Measurements from ENCODE around the gene CPVL.
"Not testable (repeated sequence)": the region's sequence is repeated elsewhere in the genome, so short reads cannot be mapped to it uniquely, and the experiment has no call there.

CPVL gene

GRCh38 chr7:29116361-29117200 is 29.8 kb downstream of the CPVL start:
- no peak for DNase-seq

- DNase-seq, result no peak
Observed at GRCh38 chr7:29115753-29116152, 30.6 kb downstream of the CPVL start.

- DNase-seq, result no peak
Observed at GRCh38 chr7:29115130-29115687, 31.1 kb downstream of the CPVL start.

- DNase-seq, result not testable (repeated sequence)
Observed at GRCh38 chr7:29114266-29114665, 32.1 kb downstream of the CPVL start.

GRCh38 chr7:29113384-29114102 is 32.8 kb downstream of the CPVL start:
- DNase-seq, result no peak

GRCh38 chr7:29112721-29113120 is 33.6 kb downstream of the CPVL start:
- no peak for DNase-seq

GRCh38 chr7:29109899-29110298 is 36.4 kb downstream of the CPVL start:
- no peak for DNase-seq

GRCh38 chr7:29109358-29109757 is 37.0 kb downstream of the CPVL start:
- no peak for DNase-seq

- DNase-seq, result no peak
Observed at GRCh38 chr7:29107056-29107455, 39.3 kb downstream of the CPVL start.

- no peak for DNase-seq
Observed at GRCh38 chr7:29106669-29106988, 39.7 kb downstream of the CPVL start.

GRCh38 chr7:29105752-29106668 is 40.3 kb downstream of the CPVL start:
- peak; percentile 66 for DNase-seq

GRCh38 chr7:29105191-29105590 is 41.1 kb downstream of the CPVL start:
- DNase-seq, result no peak

GRCh38 chr7:29102558-29103151 is 43.7 kb downstream of the CPVL start:
- peak; percentile 21 for DNase-seq

GRCh38 chr7:29100924-29101323 is 45.4 kb downstream of the CPVL start:
- no peak for DNase-seq

GRCh38 chr7:29099896-29100847 is 46.2 kb downstream of the CPVL start:
- DNase-seq, result no peak

GRCh38 chr7:29096446-29096730 is 49.9 kb downstream of the CPVL start:
- no peak for DNase-seq

- no peak for DNase-seq
Observed at GRCh38 chr7:29095631-29096445, 50.5 kb downstream of the CPVL start.

GRCh38 chr7:29093091-29093490 is 53.2 kb downstream of the CPVL start:
- DNase-seq, result not testable (repeated sequence)

- peak; percentile 12 for DNase-seq
Observed at GRCh38 chr7:29091715-29092114, 54.6 kb downstream of the CPVL start.

GRCh38 chr7:29090836-29091601 is 55.3 kb downstream of the CPVL start:
- DNase-seq, result no peak
